T47D (cell line): ENCODE data around the gene TSFM.

Experiments
- DNase-seq, 2 experiments: peaks; one replicate each; pipeline versions ENCODE4 v3.0.0 to v3.0.0-alpha.2; 2011 to 2012; ENCODE audit warnings: low read depth in 1 of 2, low spot score in 1 of 2
- JUND ChIP-seq: IDR thresholded peaks from 2 replicates; pipeline ENCODE4 v1.6.1; 2012; ENCODE audit warnings: low read depth
- in situ Hi-C: cut with HindIII; loops from 2 replicates; pipeline ENCODE4 v1.10.0; 2016; ENCODE audit warnings: low sequenced_read_pairs, low pct_unique_long_range_greater_than_20kb

The TSFM gene

DNA sequence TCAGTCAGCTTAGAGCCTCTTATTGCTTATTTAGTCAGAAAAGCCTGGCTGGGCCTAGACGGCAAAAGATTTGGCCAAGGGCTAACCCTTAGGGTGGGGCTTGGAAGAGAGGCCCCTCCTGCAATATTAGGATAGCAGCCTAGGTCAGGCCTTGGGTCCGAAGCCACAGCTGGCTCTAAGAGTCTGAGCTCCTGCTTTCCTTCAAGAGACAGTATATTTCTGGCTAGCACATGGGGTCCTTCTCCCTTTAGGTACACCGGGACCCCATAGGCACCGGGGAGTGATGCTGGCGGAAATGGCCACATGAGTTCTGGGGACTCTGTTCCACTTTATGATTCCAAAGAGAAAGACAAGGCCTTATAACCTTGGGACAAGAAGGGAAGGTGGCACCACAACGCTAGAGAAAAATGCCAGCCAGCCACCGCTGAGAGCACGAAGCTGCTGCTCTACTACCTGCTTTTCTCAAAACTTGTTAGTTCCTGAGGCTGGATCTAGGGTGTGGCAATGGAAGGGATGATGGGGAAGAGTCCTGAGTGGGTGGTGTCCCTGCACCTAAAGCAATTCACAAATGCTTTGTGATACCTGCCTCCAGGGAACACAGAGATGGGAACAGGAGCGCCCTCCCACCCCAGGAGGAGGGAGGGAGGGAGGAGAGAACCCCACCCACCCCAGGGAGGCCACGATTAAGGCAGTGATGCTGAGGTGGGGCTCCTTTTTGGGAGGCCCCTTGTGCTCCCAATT is 39.1 kb downstream of the TSFM start:
- no peak for TF ChIP-seq JUND
- in situ Hi-C loops, result no loop called here
- no peak for DNase-seq

DNA sequence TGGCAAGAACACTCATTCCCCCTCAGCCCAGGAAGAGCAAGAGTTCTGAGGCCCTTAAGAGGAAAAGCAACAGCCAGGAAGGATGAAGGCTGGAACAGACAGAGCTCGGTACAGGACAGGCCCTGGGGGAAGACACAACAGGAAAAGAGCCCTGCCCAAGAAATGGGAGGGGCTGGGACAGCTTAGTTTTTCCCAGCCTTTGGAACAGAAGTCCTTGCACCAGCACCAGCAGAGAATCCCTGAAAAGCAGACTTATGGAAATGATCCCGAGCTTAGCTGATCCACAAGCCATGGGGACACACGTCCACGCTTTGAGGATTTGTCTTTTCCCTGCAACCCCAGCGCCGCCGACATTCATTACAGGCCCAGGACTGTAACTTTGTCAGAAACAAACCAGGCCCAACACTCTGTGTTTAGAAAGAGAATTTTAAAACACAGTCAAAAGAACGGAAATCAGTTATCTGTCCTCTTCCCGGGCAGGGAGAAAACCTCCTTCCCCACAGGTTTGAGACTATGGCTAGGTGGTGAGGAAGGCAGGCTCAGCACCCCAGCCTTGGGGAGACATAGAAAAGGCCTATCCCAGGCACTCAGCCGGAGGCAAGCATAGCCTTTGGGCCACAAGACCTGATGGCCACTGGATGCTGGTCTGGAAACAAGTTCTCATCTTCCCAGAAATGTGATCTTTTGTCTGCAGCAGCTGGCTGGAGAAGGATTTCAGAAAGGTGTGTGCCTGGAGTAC is 40.0 kb downstream of the TSFM start:
- in situ Hi-C loops, result no loop called here
- TF ChIP-seq JUND, result no peak
- DNase-seq, result no peak

DNA sequence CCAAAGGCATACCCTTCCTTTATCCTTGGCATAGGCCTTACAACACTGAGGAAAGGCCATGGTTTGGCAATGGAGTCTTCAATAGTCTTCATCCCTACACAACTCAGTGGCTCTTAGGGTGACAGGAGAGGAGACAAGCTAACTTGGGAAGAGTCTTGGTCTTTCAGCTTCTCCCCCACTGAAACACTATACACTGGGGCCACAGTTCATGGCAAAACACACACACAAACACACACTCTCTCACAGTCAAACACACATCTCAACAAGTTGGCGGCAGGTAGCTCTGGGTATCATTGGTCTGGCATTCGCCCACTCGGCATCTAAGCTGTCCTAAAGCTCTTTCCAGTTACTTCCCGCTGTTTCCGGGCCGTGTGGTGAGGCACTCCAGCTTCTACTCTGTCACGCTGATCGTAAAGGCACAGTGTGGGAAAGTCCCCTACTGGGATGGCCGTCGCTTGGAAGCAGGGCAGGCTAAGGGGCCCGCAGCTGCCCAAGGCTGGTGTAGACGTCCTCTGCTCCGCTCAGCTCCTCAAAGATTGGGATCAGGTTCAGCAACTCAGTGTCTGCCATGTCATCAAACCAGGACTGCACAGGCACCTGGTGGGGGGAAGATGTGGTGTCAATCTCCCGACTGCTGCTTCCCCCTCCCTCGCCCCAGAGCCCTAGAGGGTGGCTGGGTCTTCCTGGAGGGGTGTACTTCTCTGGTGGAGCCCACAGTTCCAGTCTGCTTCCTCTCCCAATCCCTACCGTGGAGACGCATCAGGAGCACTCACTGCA is 40.7 kb downstream of the TSFM start:
- DNase-seq, result no peak
- no peak for TF ChIP-seq JUND
- in situ Hi-C loops, result no loop called here

DNA sequence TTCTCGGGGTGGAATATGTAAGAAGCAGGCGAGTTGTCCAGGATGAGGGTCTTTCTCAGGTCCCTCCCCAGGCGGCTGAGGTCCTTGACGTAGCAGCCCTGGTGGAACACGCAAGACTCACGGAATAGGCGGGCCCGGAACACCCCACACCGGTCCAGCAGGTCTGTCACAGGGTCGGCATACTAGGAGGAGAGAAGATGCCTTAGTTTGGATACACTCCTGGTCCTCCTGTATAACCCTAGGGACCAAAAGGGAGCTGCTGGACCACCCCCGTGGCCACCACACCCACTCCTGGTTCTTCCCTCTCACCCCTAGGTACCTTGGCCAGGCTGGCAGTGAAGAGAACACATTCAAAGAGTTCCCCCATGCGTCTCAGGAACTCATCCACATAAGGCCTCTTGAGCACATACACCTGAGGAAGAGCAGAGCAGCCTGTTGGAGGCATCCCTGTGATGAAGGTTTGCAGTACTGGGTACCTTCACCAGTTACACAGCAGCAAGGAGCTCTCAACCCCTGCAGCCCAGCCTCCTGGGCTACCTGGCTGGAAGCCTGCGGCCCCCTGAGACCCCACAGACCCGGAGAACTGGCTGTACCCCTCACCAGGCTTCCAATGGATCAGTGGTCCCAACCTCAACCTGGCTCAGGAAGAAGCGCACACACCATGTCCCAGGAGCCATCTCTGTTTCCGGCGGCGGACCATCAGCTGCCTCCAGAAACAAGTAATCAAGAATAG is 41.5 kb downstream of the TSFM start:
- no peak for TF ChIP-seq JUND
- in situ Hi-C loops, result no loop called here
- DNase-seq, result no peak

DNA sequence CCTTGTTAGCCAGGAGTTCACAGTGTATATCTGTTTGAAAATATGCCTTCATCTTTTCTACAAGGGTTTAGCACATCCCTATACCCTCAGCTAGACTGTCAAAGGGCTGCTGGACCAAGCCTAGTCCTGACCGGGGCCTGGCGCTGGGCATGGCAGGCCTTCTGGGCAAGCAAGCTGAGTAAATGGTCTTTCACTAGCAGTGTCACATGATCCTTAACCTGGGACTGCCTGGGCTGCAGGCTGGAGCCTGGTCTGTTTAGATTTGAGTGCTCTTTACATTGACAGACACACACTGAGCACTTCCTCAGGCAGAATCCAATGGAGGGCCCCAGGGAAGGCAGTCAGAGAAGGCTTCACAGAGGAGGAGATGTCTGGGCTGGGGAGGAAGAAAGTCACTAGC is 42.9 kb downstream of the TSFM start:
- DNase-seq, result no peak
- in situ Hi-C loops, result no loop called here
- TF ChIP-seq JUND, result no peak

DNA sequence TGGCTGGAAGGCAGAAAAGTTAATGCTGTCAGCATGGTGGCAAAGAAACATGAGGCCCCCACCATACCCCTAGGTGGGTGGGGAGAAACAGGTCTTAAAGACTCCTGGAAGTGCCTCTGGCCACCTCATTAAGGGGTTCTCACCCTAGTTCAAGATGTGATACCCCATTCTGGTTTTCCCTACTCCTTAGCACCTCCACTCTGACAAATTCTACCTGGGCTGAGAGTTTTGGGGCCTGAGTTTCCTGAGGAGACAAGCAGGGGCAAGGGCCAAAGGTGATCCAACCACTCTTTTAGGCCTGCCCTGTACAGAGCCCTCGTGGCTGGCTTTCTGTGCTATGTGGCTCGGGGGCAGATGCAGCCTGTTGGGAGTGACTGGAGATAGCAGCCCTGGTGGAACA is 43.8 kb downstream of the TSFM start:
- DNase-seq, result no peak
- in situ Hi-C loops, result no loop called here
- no peak for TF ChIP-seq JUND

DNA sequence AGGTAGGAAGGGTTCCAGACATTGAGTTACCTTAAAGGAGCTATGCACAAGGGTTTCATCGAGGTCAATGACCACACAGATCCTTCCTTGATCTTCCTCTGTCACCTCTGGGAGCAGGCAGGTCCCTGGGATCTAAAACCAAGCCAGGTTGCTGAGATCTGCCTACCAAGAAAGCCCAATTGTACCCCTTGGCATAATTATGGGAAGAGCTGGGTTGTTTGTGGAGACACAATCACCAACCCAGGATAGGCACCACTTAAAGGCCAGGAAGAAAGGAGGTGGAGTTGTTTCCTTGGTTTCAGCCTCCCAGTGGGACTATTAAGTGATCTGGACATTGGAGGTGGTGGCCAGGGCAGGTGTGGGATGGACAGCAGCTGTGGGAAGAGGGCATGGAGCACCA is 44.4 kb downstream of the TSFM start:
- DNase-seq, result no peak
- in situ Hi-C loops, result no loop called here
- no peak for TF ChIP-seq JUND

DNA sequence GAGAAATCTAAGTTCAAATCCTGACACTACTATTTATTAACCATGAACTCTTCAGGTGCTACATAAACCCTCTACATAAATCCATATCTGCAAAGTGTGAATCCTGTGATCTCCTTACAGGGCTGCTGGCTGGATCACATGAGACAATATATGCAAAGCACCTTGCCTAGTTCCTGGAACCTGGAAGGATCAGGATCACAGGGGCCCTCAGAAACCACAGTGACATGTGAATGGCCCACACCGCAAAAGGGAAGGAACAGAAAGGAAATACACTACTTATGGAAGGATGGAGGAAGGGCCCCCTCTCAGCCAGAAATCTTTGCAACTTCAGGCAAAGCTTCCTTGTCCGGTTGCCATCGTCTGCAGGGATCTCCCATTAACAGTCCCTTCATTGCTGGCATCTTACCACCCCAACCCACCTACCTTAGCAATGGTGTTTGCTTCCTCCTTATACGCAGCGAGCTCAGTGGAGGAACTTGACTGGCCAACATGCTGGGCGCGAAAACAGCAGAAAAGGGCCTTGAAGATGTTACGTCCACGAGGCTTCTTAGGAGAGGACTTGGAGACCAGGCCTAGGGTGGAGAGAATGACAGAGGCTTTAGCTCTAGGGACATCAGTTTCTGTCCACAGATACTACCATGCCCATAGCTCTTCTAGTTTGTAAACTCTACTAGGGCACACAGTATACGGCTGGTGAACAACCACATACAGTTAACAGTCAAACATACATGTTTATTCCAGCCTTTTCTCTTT is 46.6 kb downstream of the TSFM start:
- no peak for TF ChIP-seq JUND
- no peak for DNase-seq

DNA sequence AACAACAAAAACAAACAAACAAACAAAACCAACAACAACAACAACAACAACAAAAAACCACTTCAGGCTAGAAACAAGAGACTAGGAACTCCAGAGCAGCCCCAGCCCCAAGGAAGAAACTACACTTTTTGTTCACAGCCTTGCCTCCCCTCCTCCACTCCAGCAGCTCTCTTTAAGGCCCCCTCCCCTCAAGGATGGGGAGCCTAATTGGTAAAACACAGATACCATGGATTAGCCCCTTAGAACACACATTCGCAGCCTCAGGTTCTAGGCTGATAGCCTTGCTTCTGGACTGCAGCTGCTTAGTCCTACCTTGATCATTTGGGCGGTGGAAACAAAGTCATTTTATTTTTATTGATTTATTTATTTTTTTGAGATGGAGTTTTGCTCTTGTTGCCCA is 47.8 kb downstream of the TSFM start:
- DNase-seq, result no peak
- in situ Hi-C loops, result no loop called here
- no peak for TF ChIP-seq JUND

More for the DNA sequence above, 46.6 kb downstream of the TSFM start:
- in situ Hi-C loops, result no loop called here

DNA sequence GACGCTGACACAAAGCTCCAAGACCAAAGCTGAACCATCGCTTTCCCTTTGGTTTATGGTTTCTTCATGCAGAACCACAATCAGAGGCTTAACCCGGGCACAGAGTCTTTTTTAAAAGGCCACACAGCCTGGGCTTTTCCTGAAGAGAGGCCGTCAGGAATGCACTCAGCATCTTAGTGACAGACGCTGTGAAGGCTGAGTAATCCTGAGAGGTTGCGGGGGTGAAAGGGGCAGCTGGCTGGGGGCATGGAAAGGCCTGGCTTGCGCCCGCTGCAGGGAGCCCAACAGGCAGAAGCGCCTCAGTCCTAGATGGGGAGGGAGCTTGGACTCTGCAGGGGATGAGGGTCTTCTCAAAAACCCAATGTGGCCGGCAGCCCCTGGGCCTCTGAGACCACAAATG is 50.4 kb downstream of the TSFM start:
- TF ChIP-seq JUND, result no peak
- in situ Hi-C loops, result no loop called here
- no peak for DNase-seq

DNA sequence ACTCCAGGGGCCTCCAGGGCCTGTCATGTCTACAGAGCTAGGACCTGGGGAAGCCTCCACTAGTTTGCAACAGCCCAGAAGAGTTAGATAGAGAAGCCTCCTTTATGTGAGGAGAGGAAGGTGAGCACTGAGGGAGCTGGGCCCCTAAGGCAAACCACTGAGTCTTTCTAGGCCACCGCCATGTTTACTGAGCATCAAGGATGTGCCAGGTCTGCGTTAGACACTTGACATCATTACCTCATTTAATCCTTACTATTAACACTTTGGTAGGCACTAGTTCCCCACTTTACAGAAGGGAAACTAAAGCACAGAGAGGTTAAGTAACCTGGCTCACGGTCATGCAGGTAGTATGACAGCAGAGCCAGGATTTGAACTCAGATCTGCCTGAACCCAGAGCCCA is 51.1 kb downstream of the TSFM start:
- in situ Hi-C loops, result no loop called here
- no peak for DNase-seq
- TF ChIP-seq JUND, result no peak
